PC-9 (cell line): Measurements from ENCODE around the gene AGBL4. TPM values are rescaled to one million over a fixed set of nuclear protein-coding genes. Genes with fewer than 3 reads are reported as not detected.
"Not testable (repeated sequence)": the region's sequence is repeated elsewhere in the genome, so short reads cannot be mapped to it uniquely, and the experiment has no call there.

Experiments
- BruUV-seq: library from RNA; stranded (reverse); fragments of 400-500 nt; replicated peaks from 2 replicates; lab custom pipeline; 2021; lab: Mats Ljungman, UMichigan
- CTCF ChIA-PET: fragments of 300-600 bp; sonication (Branson Sonifier 250); formaldehyde crosslinking; loops from one replicate; lab custom pipeline; 2022; ENCODE audit warnings: antibody characterized with exemption; lab: Charles Lee
- POLR2A ChIA-PET: fragments of 300-600 bp; sonication (Branson Sonifier 250); formaldehyde crosslinking; loops from one replicate; lab custom pipeline; 2022; ENCODE audit warnings: antibody characterized with exemption; ENCODE audit not compliant: unreplicated experiment; lab: Charles Lee
- DNase-seq, 2 experiments: peaks; one replicate each; pipeline versions ENCODE4 v3.0.0 to v3.0.0-alpha.2; 2015 to 2022; ENCODE audit warnings: mixed read lengths in 1 of 2
- H2AFZ ChIP-seq: fragments of 200-600 bp; sonication (generic); 2 replicates; pipeline ENCODE4 v1.8.1; 2017; ENCODE audit warnings: antibody characterized with exemption
- H3F3A ChIP-seq: fragments of 200-600 bp; sonication (generic); 2 replicates; pipeline ENCODE4 v1.8.1; 2017; ENCODE audit warnings: antibody characterized with exemption, mild to moderate bottlenecking, low read depth; ENCODE audit not compliant: insufficient read depth
- H3K27ac ChIP-seq: fragments of 200-600 bp; sonication (generic); 2 replicates; pipeline ENCODE4 v1.6.1; 2016; ENCODE audit warnings: mixed run types
- H3K27me3 ChIP-seq: fragments of 200-600 bp; sonication (generic); 2 replicates; pipeline ENCODE4 v1.6.1; 2016; ENCODE audit warnings: low read depth, mixed run types; ENCODE audit not compliant: insufficient read depth
- H3K36me3 ChIP-seq: fragments of 200-600 bp; sonication (generic); 2 replicates; pipeline ENCODE4 v1.6.1; 2016; ENCODE audit warnings: low read depth, mixed run types
- H3K4me1 ChIP-seq: fragments of 200-600 bp; sonication (generic); replicated peaks from 2 replicates; pipeline ENCODE4 v1.6.1; 2016; ENCODE audit warnings: mixed run types; ENCODE audit not compliant: insufficient read depth
- H3K4me2 ChIP-seq: fragments of 200-600 bp; sonication (generic); 2 replicates; pipeline ENCODE4 v1.6.1; 2017; ENCODE audit warnings: mixed run types
- H3K4me3 ChIP-seq: fragments of 200-600 bp; sonication (generic); 2 replicates; pipeline ENCODE4 v1.6.1; 2016; ENCODE audit warnings: mixed run types
- H3K79me2 ChIP-seq: fragments of 200-600 bp; sonication (generic); 2 replicates; pipeline ENCODE4 v1.6.1; 2017; ENCODE audit warnings: low read depth, mixed run types
- H3K9me2 ChIP-seq: fragments of 200-600 bp; sonication (generic); 2 replicates; pipeline ENCODE4 v1.8.1; 2017; ENCODE audit warnings: mild to moderate bottlenecking; ENCODE audit not compliant: insufficient read depth
- H3K9me3 ChIP-seq: fragments of 200-600 bp; sonication (generic); 2 replicates; pipeline ENCODE4 v1.8.1; 2016; ENCODE audit warnings: low read depth; ENCODE audit not compliant: insufficient read depth
- H4K20me1 ChIP-seq: fragments of 200-600 bp; sonication (generic); 2 replicates; pipeline ENCODE4 v1.8.1; 2017; ENCODE audit not compliant: insufficient read depth
- CTCF ChIP-seq: fragments of 200-600 bp; sonication (generic); conservative IDR thresholded peaks from 2 replicates; pipeline ENCODE4 v1.6.1; 2017; ENCODE audit warnings: mixed run types, antibody characterized with exemption, mild to moderate bottlenecking, moderate library complexity
- EZH2 ChIP-seq: fragments of 200-600 bp; sonication (generic); IDR thresholded peaks from 2 replicates; pipeline ENCODE4 v1.8.0; 2017; ENCODE audit warnings: antibody characterized with exemption, low read depth
- intact Hi-C: fragments of 100-400 bp; cut with micrococcal nuclease; formaldehyde crosslinking; loops from one replicate; pipeline ENCODE4 v1.10.0; 2022; ENCODE audit not compliant: unreplicated experiment
- total RNA-seq: library from RNA; stranded (reverse); gene quantifications from 2 replicates; pipeline ENCODE4 v1.2.3, GENCODE V29; 2021

The AGBL4 gene
- total RNA-seq, 1 experiment from 2014 or later = not detected

- no TSS peak for BruUV-seq
- no peak for DNase-seq
- no peak overlapping the region for H3K27ac ChIP-seq
- H3K9me3 ChIP-seq = no peaks in the 10 kb centered on the region
- H3K4me2 ChIP-seq = no peak overlapping the region
- H3K4me3 ChIP-seq = no peak overlapping the region
- no peaks in the 10 kb centered on the region for H3K27me3 ChIP-seq
- ChIA-PET POLR2A (no interaction called here), CTCF (no interaction called here)
- intact Hi-C loops = no loop called here
- no peak overlapping the region for H2AFZ ChIP-seq
- H3K36me3 ChIP-seq = no peaks in the 10 kb centered on the region
- H4K20me1 ChIP-seq = no peaks in the 10 kb centered on the region
- no peaks in the 10 kb centered on the region for H3K9me2 ChIP-seq
- no peaks in the 10 kb centered on the region for H3F3A ChIP-seq
- no peak for TF ChIP-seq EZH2
- no peak for TF ChIP-seq CTCF
- H3K4me1 ChIP-seq = no peaks in the 10 kb centered on the region
- H3K79me2 ChIP-seq = no peaks in the 10 kb centered on the region
Observed at GRCh38 chr1:49293016-49293415, 730.7 kb downstream of the AGBL4 start.

- not testable (repeated sequence) for BruUV-seq
Observed at GRCh38 chr1:49257211-49258049, 766.3 kb downstream of the AGBL4 start.

GRCh38 chr1:49252917-49253316 lies 770.8 kb downstream of the AGBL4 start:
- Histone ChIP-seq H3K4me1 (peaks cover 8% of the 10 kb centered on the region; the same call in 1 of the 2 replicates), H3K9me2 (no peaks in the 10 kb centered on the region), H3K36me3 (no peaks in the 10 kb centered on the region), H3K27me3 (no peaks in the 10 kb centered on the region), H4K20me1 (no peaks in the 10 kb centered on the region), H3K4me2 (no peak overlapping the region), H3K9me3 (no peaks in the 10 kb centered on the region), H3K79me2 (no peaks in the 10 kb centered on the region), H3K27ac (no peak overlapping the region), H3F3A (no peaks in the 10 kb centered on the region), H2AFZ (no peak overlapping the region), H3K4me3 (no peak overlapping the region)
- intact Hi-C loops = no loop called here
- ChIA-PET CTCF (no interaction called here), POLR2A (no interaction called here)
- no TSS peak for BruUV-seq
- TF ChIP-seq CTCF (no peak), EZH2 (no peak)
- DNase-seq = no peak

More at GRCh38 chr1:49257211-49258049, 766.3 kb downstream of the AGBL4 start:
- H3K36me3 ChIP-seq, H3K9me2 ChIP-seq, CTCF ChIA-PET, H4K20me1 ChIP-seq, H3K27ac ChIP-seq, POLR2A ChIA-PET, H3K27me3 ChIP-seq, H3K79me2 ChIP-seq, intact Hi-C loops, H3K9me3 ChIP-seq, H3F3A ChIP-seq, H3K4me1 ChIP-seq: not testable (repeated sequence)
- peak in 1 of 2 experiments; percentile 24 for DNase-seq
- peak overlapping the region; percentile 82 for H2AFZ ChIP-seq
- H3K4me2 ChIP-seq = peak overlapping the region; percentile 71
- peak overlapping the region; percentile 50 for H3K4me3 ChIP-seq
